Measurements from ENCODE around the gene PC. TPM values are rescaled to one million over a fixed set of nuclear protein-coding genes. Genes with fewer than 3 reads are reported as not detected.

The PC gene
- polyA plus RNA-seq, 3 donors, result 4.6 to 7.1 (median 6.0) TPM

DNA sequence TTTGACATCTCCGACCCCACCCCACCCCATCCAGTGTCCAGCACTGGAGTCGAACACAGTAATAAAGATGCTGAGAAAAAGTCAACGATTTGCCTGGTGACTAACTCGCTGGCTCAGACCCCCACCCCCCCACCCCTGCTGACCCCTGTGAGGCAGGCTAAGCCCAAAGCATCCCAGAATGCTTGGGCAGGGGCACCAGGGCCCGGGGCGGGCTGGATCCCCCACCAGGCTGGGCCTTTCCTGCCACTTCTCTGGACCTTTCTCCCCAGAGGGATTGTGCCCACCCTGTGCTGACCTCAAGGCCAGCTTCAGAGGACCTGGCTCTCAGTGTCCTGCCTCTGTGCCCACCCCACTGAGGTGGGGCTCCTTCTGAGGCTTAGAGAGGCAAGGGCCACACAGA lies 18.7 kb upstream of the PC start:
- Histone ChIP-seq H3K36me3 (replicated peaks in 1 of 2; ENCODE audit: control insufficient read depth in 1 of 2, insufficient read depth in 2 of 2, low read length in 2 of 2) (no peaks in the 10 kb centered on the region), H3K79me2 (ENCODE audit: insufficient read depth, low read length) (no peaks in the 10 kb centered on the region), H3K4me2 (replicated peaks; ENCODE audit: extremely low read depth, low read length, poor library complexity, severe bottlenecking) (no peak overlapping the region), H3K27ac (ENCODE audit: low read depth in 1 of 2, low read length in 2 of 2) (no peak overlapping the region), H3K4me3 (replicated peaks in 1 of 3; ENCODE audit: low read depth in 2 of 3, low read length in 3 of 3) (no peak overlapping the region), H4K20me1 (ENCODE audit: insufficient read depth, low read length) (no peaks in the 10 kb centered on the region), H3K4me1 (ENCODE audit: control insufficient read depth in 1 of 2, insufficient read depth in 2 of 2, low read length in 2 of 2) (peaks cover 4 to 11% of the 10 kb centered on the region in 2 donors), H3K27me3 (ENCODE audit: control insufficient read depth in 2 of 2, insufficient read depth in 2 of 2, low read length in 2 of 2) (no peaks in the 10 kb centered on the region), H3K9ac (ENCODE audit: insufficient read depth, low read length, poor library complexity, severe bottlenecking) (no peak overlapping the region), H3K9me3 (replicated peaks in 1 of 2; ENCODE audit: control insufficient read depth in 1 of 2, insufficient read depth in 1 of 2, low read length in 2 of 2) (peaks cover 9 to 34% of the 10 kb centered on the region in 2 donors), H2AFZ (ENCODE audit: insufficient read depth, low read depth, low read length, poor library complexity, severe bottlenecking) (no peak overlapping the region)
- Mint-ChIP-seq H3K27me3 (ENCODE audit: low read depth in 3 of 3) (peaks cover 10 to 22% (median 12%) of the 10 kb centered on the region in 3 donors), H3K4me1 (peaks cover 7% of the 10 kb centered on the region), H3K27ac (peak overlapping the region in 1 of 7 donors; percentile 54), H3K9me3 (peaks cover 7 to 28% (median 19%) of the 10 kb centered on the region in 7 donors), H3K36me3 (no peaks in the 10 kb centered on the region), H3K4me3 (no peak overlapping the region)
- 100% methylated on average over 2 of the region's 6 CpGs for WGBS (ENCODE audit: insufficient coverage)
- intact Hi-C loops (cut with micrococcal nuclease), result loop anchor here in 1 of 2 donors (10.0 kb wide), 1 partner anchor 282 kb away; no protein-coding TSS in a partner anchor
- DNase-seq, result no peak
- TF ChIP-seq, protein P1, sequence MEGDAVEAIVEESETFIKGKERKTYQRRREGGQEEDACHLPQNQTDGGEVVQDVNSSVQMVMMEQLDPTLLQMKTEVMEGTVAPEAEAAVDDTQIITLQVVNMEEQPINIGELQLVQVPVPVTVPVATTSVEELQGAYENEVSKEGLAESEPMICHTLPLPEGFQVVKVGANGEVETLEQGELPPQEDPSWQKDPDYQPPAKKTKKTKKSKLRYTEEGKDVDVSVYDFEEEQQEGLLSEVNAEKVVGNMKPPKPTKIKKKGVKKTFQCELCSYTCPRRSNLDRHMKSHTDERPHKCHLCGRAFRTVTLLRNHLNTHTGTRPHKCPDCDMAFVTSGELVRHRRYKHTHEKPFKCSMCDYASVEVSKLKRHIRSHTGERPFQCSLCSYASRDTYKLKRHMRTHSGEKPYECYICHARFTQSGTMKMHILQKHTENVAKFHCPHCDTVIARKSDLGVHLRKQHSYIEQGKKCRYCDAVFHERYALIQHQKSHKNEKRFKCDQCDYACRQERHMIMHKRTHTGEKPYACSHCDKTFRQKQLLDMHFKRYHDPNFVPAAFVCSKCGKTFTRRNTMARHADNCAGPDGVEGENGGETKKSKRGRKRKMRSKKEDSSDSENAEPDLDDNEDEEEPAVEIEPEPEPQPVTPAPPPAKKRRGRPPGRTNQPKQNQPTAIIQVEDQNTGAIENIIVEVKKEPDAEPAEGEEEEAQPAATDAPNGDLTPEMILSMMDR (IDR thresholded peaks at IDR 0.05), result no peak

DNA sequence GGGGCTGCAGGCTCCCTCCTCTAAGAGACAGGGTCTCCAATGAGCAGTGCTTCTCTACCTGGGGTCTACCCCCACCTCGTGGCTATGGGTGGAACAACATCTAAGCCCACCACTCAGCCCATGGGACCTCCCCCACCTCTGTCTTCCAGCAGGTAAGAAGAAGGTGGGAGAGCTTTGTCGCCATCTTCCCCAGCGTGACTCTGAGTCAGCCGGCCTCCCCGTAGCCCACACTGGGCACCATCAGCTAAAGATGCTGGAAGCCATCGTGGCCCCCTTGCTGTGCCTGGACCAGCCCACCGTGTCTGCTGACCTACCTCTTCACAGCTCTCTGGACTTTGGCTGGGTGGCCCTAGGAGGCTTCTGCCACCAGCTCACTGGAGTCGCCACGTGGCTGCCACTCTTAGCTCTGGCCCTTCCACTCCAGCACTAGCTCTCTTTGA lies 17.9 kb upstream of the PC start:
- intact Hi-C loops (cut with micrococcal nuclease), result loop anchor here in 1 of 2 donors (10.0 kb wide), 1 partner anchor 281 kb away; no protein-coding TSS in a partner anchor
- Mint-ChIP-seq H3K36me3 (no peaks in the 10 kb centered on the region), H3K27ac (peak overlapping the region in 1 of 7 donors; percentile 22), H3K4me1 (peaks cover 11% of the 10 kb centered on the region), H3K9me3 (peaks cover 7 to 28% (median 19%) of the 10 kb centered on the region in 7 donors), H3K27me3 (ENCODE audit: low read depth in 3 of 3) (peaks cover 8 to 22% (median 10%) of the 10 kb centered on the region in 3 donors), H3K4me3 (no peak overlapping the region)
- Histone ChIP-seq H3K4me2 (replicated peaks; ENCODE audit: extremely low read depth, low read length, poor library complexity, severe bottlenecking) (no peak overlapping the region), H3K9ac (ENCODE audit: insufficient read depth, low read length, poor library complexity, severe bottlenecking) (no peak overlapping the region), H2AFZ (ENCODE audit: insufficient read depth, low read depth, low read length, poor library complexity, severe bottlenecking) (no peak overlapping the region), H3K79me2 (ENCODE audit: insufficient read depth, low read length) (no peaks in the 10 kb centered on the region), H3K36me3 (replicated peaks in 1 of 2; ENCODE audit: control insufficient read depth in 1 of 2, insufficient read depth in 2 of 2, low read length in 2 of 2) (no peaks in the 10 kb centered on the region), H3K27ac (ENCODE audit: low read depth in 1 of 2, low read length in 2 of 2) (no peak overlapping the region), H3K4me3 (replicated peaks in 1 of 3; ENCODE audit: low read depth in 2 of 3, low read length in 3 of 3) (no peak overlapping the region), H3K4me1 (ENCODE audit: control insufficient read depth in 1 of 2, insufficient read depth in 2 of 2, low read length in 2 of 2) (peaks cover 11 to 14% of the 10 kb centered on the region in 2 donors), H4K20me1 (ENCODE audit: insufficient read depth, low read length) (no peaks in the 10 kb centered on the region), H3K27me3 (ENCODE audit: control insufficient read depth in 2 of 2, insufficient read depth in 2 of 2, low read length in 2 of 2) (no peaks in the 10 kb centered on the region), H3K9me3 (replicated peaks in 1 of 2; ENCODE audit: control insufficient read depth in 1 of 2, insufficient read depth in 1 of 2, low read length in 2 of 2) (peaks cover 9 to 34% of the 10 kb centered on the region in 2 donors)
- peak in 1 of 3 donors; percentile 28 for DNase-seq
- 60% methylated on average over 6 of the region's 9 CpGs for WGBS (ENCODE audit: insufficient coverage)
- TF ChIP-seq, protein P1 (IDR thresholded peaks at IDR 0.05), result peak; percentile 87
